Measurements from ENCODE around the gene SLC15A4.

DNA sequence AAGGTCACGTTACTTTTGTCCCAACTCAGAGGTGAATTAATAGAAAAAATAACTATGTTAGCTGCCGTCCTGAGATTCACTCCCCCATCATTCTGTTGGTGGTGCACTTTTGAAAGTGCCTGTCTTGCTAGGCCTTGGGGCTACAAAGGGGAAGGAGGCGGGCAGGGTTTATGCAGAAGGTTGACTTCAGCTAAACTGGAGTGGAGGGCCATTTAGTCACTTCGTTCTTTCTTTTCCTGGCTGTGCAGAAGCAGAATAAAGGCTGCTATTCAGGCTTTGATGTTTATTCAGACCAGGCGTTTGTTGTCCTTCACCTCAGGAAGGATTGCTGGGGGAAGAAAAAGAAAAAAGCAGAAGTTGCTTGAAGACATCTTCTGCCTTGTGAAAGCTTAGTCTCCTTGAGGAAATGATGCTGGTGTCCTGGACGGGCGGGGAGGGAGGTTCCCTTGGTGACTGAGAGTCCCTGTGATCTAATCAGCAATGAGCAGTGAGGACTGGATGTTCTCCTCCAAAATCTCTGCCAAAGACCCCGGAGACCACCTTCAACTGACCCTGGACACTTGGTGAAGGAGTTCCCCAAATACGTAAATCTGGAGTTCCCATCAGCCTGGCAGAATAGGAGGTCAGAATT lies 33.5 kb upstream of the SLC15A4 start:
- no peak for TF ChIP-seq POLR2A (IDR thresholded peaks at IDR 0.05; ENCODE audit: low read length)
- TF ChIP-seq GATA1 (IDR thresholded peaks at IDR 0.05; ENCODE audit: low read depth, low read length) = no peak
